NCI-H526 (cell line): ENCODE data around the gene CHST8.
"Not testable (repeated sequence)": the region's sequence is repeated elsewhere in the genome, so short reads cannot be mapped to it uniquely, and the experiment has no call there.

Experiments
- DNase-seq, 2 experiments: peaks; one replicate each; lab custom pipeline; 2025; lab: John Stamatoyannopoulos, UW

The CHST8 gene

GRCh38 chr19:33690378-33691029, 68.8 kb downstream of the CHST8 start:
- no peak for DNase-seq

- no peak for DNase-seq
Measured at GRCh38 chr19:33691030-33691427, 69.3 kb downstream of the CHST8 start.

GRCh38 chr19:33691736-33692135, 70.0 kb downstream of the CHST8 start:
- DNase-seq: peak in 1 of 2 experiments; percentile 50

GRCh38 chr19:33693678-33694077, 71.9 kb downstream of the CHST8 start:
- no peak for DNase-seq

- DNase-seq: not testable (repeated sequence)
Measured at GRCh38 chr19:33695547-33695946, 73.8 kb downstream of the CHST8 start.

GRCh38 chr19:33697766-33698165, 76.0 kb downstream of the CHST8 start:
- DNase-seq: no peak

- DNase-seq: no peak
Measured at GRCh38 chr19:33698576-33699435, 77.1 kb downstream of the CHST8 start.

- no peak for DNase-seq
Measured at GRCh38 chr19:33699754-33700407, 78.1 kb downstream of the CHST8 start.

- no peak for DNase-seq
Measured at GRCh38 chr19:33700408-33701013, 78.8 kb downstream of the CHST8 start.

- DNase-seq: no peak
Measured at GRCh38 chr19:33701565-33701964, 79.8 kb downstream of the CHST8 start.

GRCh38 chr19:33702606-33703437, 81.1 kb downstream of the CHST8 start:
- DNase-seq: no peak

- DNase-seq: no peak
Measured at GRCh38 chr19:33703438-33703750, 81.6 kb downstream of the CHST8 start.

GRCh38 chr19:33703821-33704220, 82.1 kb downstream of the CHST8 start:
- DNase-seq: no peak

GRCh38 chr19:33704271-33704670, 82.5 kb downstream of the CHST8 start:
- no peak for DNase-seq

- peak in 1 of 2 experiments; percentile 35 for DNase-seq
Measured at GRCh38 chr19:33705090-33705847, 83.5 kb downstream of the CHST8 start.

- no peak for DNase-seq
Measured at GRCh38 chr19:33705860-33706259, 84.1 kb downstream of the CHST8 start.

GRCh38 chr19:33706631-33707030, 84.9 kb downstream of the CHST8 start:
- no peak for DNase-seq

- DNase-seq: no peak
Measured at GRCh38 chr19:33712268-33712667, 90.5 kb downstream of the CHST8 start.

- DNase-seq: no peak
Measured at GRCh38 chr19:33713194-33713593, 91.4 kb downstream of the CHST8 start.

- DNase-seq: no peak
Measured at GRCh38 chr19:33714149-33714548, 92.4 kb downstream of the CHST8 start.

GRCh38 chr19:33715462-33715861, 93.7 kb downstream of the CHST8 start:
- no peak for DNase-seq
